Esophagus muscularis mucosa (tissue), 4 donors: Measurements from ENCODE around the gene POLR3A. TPM values are rescaled to one million over a fixed set of nuclear protein-coding genes. Genes with fewer than 3 reads are reported as not detected.

Source experiments
- DNase-seq: peaks from one replicate; pipeline ENCODE4 v3.0.0-alpha.2; 2017; ENCODE audit errors: extremely low spot score
- H3K27ac ChIP-seq, 4 donors: fragments of 200-600 bp; sonication (generic); replicated peaks in 1 of 4; 1 replicate in 3 of 4; 2 replicates in 1 of 4; pipeline ENCODE4 v1.5.1; 2016 to 2019; ENCODE audit warnings: mild to moderate bottlenecking in 1 of 4
- H3K27me3 ChIP-seq, 4 donors: fragments of 200-600 bp; sonication (generic); one replicate each; pipeline versions ENCODE4 v1.5.1 to v1.6.0; 2016 to 2019
- H3K36me3 ChIP-seq, 4 donors: fragments of 200-600 bp; sonication (generic); one replicate each; pipeline ENCODE4 v1.5.1; 2016 to 2019
- H3K4me1 ChIP-seq, 4 donors: fragments of 200-600 bp; sonication (generic); one replicate each; pipeline ENCODE4 v1.5.1; 2016 to 2019
- H3K4me3 ChIP-seq, 4 donors: fragments of 200-600 bp; sonication (generic); 1 replicate in 2 of 4; 2 replicates in 2 of 4; pipeline ENCODE4 v1.5.1; 2016 to 2019; ENCODE audit warnings: mild to moderate bottlenecking in 4 of 4, moderate library complexity in 1 of 4
- H3K9me3 ChIP-seq, 4 donors: fragments of 200-600 bp; sonication (generic); 1 replicate in 3 of 4; 2 replicates in 1 of 4; pipeline ENCODE4 v1.5.1; 2016 to 2019
- EP300 ChIP-seq: sonication (generic); formaldehyde crosslinking; IDR thresholded peaks from one replicate; pipeline ENCODE4 v1.6.1; 2017; ENCODE audit warnings: antibody characterized with exemption
- POLR2A ChIP-seq: fragments of 450-650 bp; IDR thresholded peaks from one replicate; pipeline ENCODE4 v1.6.1; 2017; ENCODE audit warnings: antibody characterized with exemption, moderate library complexity, mild to moderate bottlenecking, low read depth
- POLR2AphosphoS5 ChIP-seq, 2 donors: sonication (generic); formaldehyde crosslinking; IDR thresholded peaks; one replicate each; pipeline ENCODE4 v1.6.1; 2017; ENCODE audit warnings: antibody characterized with exemption in 2 of 2
- WGBS: methylation state at CpG from one replicate; pipeline ENCODE4 v1.1.5; 2018; 5-methylcytosine and 5-hydroxymethylcytosine counted together
- intact Hi-C: fragments of 100-400 bp; cut with DNase I; formaldehyde crosslinking; loops from one replicate; pipeline ENCODE4 v1.15.1; 2023
- total RNA-seq, 4 donors: library from RNA; depleted of rRNA; stranded (reverse); fragments of >200 nt; gene quantifications; one replicate each; pipeline versions ENCODE4 v1.1.0 to v1.2.1, GENCODE V29; 2016
- TF ChIP-seq, protein P1 (sequence below), 3 experiments: fragments of 200-600 bp in 2 of 3; fragments of 450-650 bp in 1 of 3; sonication (generic) in 2 of 3; IDR thresholded peaks; one replicate each; pipeline ENCODE4 v1.5.1; 2017 to 2019; ENCODE audit warnings: antibody characterized with exemption in 3 of 3, mild to moderate bottlenecking in 2 of 3, moderate library complexity in 1 of 3

The POLR3A gene
- total RNA-seq, 4 donors from 2014 or later: 9.3 to 12.8 (median 9.9) TPM

GRCh38 chr10:78035933-78036583, 6.7 kb upstream of the POLR3A start:
- H3K27me3 ChIP-seq: no peaks in the 10 kb centered on the region
- intact Hi-C loops: no loop called here
- WGBS: 86% methylated on average over 9 of the region's 9 CpGs
- H3K4me1 ChIP-seq: peaks cover 18 to 49% (median 47%) of the 10 kb centered on the region in 4 donors
- no peak overlapping the region for H3K27ac ChIP-seq
- no peaks in the 10 kb centered on the region for H3K9me3 ChIP-seq
- no peak for DNase-seq
- H3K36me3 ChIP-seq: peaks cover 45 to 60% (median 58%) of the 10 kb centered on the region in 4 donors
- TF ChIP-seq, protein P1, sequence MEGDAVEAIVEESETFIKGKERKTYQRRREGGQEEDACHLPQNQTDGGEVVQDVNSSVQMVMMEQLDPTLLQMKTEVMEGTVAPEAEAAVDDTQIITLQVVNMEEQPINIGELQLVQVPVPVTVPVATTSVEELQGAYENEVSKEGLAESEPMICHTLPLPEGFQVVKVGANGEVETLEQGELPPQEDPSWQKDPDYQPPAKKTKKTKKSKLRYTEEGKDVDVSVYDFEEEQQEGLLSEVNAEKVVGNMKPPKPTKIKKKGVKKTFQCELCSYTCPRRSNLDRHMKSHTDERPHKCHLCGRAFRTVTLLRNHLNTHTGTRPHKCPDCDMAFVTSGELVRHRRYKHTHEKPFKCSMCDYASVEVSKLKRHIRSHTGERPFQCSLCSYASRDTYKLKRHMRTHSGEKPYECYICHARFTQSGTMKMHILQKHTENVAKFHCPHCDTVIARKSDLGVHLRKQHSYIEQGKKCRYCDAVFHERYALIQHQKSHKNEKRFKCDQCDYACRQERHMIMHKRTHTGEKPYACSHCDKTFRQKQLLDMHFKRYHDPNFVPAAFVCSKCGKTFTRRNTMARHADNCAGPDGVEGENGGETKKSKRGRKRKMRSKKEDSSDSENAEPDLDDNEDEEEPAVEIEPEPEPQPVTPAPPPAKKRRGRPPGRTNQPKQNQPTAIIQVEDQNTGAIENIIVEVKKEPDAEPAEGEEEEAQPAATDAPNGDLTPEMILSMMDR (IDR thresholded peaks at IDR 0.05): no peak
- no peak for TF ChIP-seq POLR2A
- TF ChIP-seq POLR2AphosphoS5 (IDR thresholded peaks at IDR 0.05): no peak
- TF ChIP-seq EP300: no peak
- H3K4me3 ChIP-seq: no peak overlapping the region

DNA sequence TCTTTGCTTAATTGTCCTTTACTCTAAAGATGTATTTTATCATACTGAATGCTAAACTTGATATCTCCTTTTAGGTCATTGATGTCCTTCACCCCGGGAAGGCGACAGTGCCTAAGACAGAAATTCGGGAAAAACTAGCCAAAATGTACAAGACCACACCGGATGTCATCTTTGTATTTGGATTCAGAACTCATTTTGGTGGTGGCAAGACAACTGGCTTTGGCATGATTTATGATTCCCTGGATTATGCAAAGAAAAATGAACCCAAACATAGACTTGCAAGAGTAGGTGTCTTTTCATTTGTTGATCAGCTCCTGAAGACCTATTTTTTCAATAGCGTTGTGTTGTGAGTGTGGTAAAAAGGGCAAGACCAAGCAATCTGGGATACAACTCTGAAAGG, 6.1 kb upstream of the POLR3A start:
- Histone ChIP-seq H3K27ac (peak overlapping the region in 2 of 4 donors; percentile 77 to 84), H3K4me1 (peaks cover 16 to 49% (median 47%) of the 10 kb centered on the region in 4 donors), H3K4me3 (no peak overlapping the region), H3K9me3 (no peaks in the 10 kb centered on the region), H3K27me3 (no peaks in the 10 kb centered on the region), H3K36me3 (peaks cover 38 to 54% (median 52%) of the 10 kb centered on the region in 4 donors)
- 87% methylated on average over 5 of the region's 5 CpGs for WGBS
- TF ChIP-seq, protein P1 (IDR thresholded peaks at IDR 0.05): no peak
- TF ChIP-seq POLR2AphosphoS5 (IDR thresholded peaks at IDR 0.05): no peak
- no peak for TF ChIP-seq EP300
- no peak for TF ChIP-seq POLR2A
- DNase-seq: no peak
- intact Hi-C loops: no loop called here

DNA sequence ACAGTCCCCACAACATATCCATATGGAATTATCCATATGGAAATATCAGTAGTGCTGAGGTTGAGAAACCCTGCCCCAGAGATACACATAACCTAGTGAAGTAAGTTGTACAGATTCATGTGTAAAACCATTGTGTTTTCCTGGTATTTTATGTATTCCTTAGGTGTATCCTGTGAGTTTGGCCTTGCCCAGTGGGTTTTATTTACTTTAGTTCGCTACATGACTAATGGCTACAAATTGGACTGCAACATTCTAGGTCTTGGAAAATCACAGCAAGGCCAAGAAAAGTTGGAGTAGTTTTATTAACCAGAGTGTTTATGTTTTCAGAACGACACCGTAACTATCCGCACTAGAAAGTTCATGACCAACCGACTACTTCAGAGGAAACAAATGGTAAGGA, 5.7 kb upstream of the POLR3A start:
- Histone ChIP-seq H3K4me3 (peak overlapping the region; percentile 70 to 84 (median 79)), H3K9me3 (no peaks in the 10 kb centered on the region), H3K27ac (peak overlapping the region; percentile 77 to 84 (median 80)), H3K27me3 (no peaks in the 10 kb centered on the region), H3K36me3 (peaks cover 36 to 50% (median 48%) of the 10 kb centered on the region in 4 donors), H3K4me1 (peaks cover 17 to 51% (median 49%) of the 10 kb centered on the region in 4 donors)
- intact Hi-C loops: no loop called here
- DNase-seq: no peak
- no peak for TF ChIP-seq POLR2A
- TF ChIP-seq POLR2AphosphoS5 (IDR thresholded peaks at IDR 0.05): no peak
- TF ChIP-seq, protein P1 (IDR thresholded peaks at IDR 0.05): no peak
- TF ChIP-seq EP300: no peak
- 78% methylated on average over 5 of the region's 5 CpGs for WGBS

GRCh38 chr10:78033637-78034470, 4.5 kb upstream of the POLR3A start, which contains the start of gene RPS24:
Gene RPS24 (plus strand): TSS chr10:78033863. CDS start chr10:78033902, 39 bp downstream.
- DNase-seq: peak; percentile 99
- Histone ChIP-seq H3K36me3 (peaks cover 32 to 38% (median 37%) of the 10 kb centered on the region in 4 donors), H3K4me3 (peak within 1 kb of the TSS; percentile 70 to 84 (median 79)), H3K27me3 (no peaks in the 10 kb centered on the region), H3K4me1 (peaks cover 22 to 54% (median 54%) of the 10 kb centered on the region in 4 donors), H3K27ac (peak within 1 kb of the TSS; percentile 77 to 84 (median 80)), H3K9me3 (no peaks in the 10 kb centered on the region)
- TF ChIP-seq POLR2AphosphoS5 (IDR thresholded peaks at IDR 0.05) (peak; percentile 86 to 92), EP300 (no peak), POLR2A (peak; percentile 91)
- under 1% methylated on average over 36 of the region's 55 CpGs for WGBS
- intact Hi-C loops: no loop called here

DNA sequence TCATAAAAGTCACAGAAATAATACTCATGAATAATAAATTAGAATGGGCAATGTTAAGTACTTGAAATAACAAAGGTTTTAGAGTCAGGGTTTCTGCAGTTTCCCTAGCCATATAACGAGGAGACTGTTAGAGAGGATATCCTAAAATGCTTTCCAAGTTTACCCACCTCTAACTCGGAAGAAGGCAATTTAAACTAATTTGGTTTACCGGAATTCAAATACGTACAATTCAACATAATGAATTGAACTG, 4.0 kb upstream of the POLR3A start:
- Histone ChIP-seq H3K4me3 (peak overlapping the region; percentile 70 to 84 (median 79)), H3K4me1 (peaks cover 27 to 59% (median 55%) of the 10 kb centered on the region in 4 donors), H3K9me3 (no peaks in the 10 kb centered on the region), H3K36me3 (peaks cover 28 to 33% (median 31%) of the 10 kb centered on the region in 4 donors), H3K27me3 (no peaks in the 10 kb centered on the region), H3K27ac (peak overlapping the region; percentile 75 to 84 (median 78))
- DNase-seq: no peak
- 0% methylated on average over 4 of the region's 4 CpGs for WGBS
- TF ChIP-seq, protein P1 (IDR thresholded peaks at IDR 0.05): no peak
- TF ChIP-seq EP300 (no peak), POLR2AphosphoS5 (IDR thresholded peaks at IDR 0.05) (no peak), POLR2A (no peak)
- intact Hi-C loops: no loop called here
